Kidney (tissue), 14 donors: ENCODE measurements around the gene ATP2A3. TPM values are rescaled to one million over a fixed set of nuclear protein-coding genes. Genes with fewer than 3 reads are reported as not detected.

ENCODE experiments used
- DNase-seq, 5 donors: peaks; one replicate each; pipeline ENCODE4 v3.0.0-alpha.2; 2013 to 2020
- FAIRE-seq: peaks from 2 replicates; lab custom pipeline; 2012; peaks lifted over from hg19 to GRCh38; lab: Jason Lieb, UNC
- H3K27ac ChIP-seq, 2 donors: one replicate each; pipeline ENCODE4 v1.7.0; 2013; ENCODE audit warnings: low read depth in 2 of 2, low read length in 2 of 2, inconsistent platforms in 1 of 2
- H3K27me3 ChIP-seq: one replicate; pipeline ENCODE4 v1.7.1; 2013; ENCODE audit warnings: low read length, inconsistent platforms; ENCODE audit not compliant: control insufficient read depth, insufficient read depth
- H3K36me3 ChIP-seq, 3 donors: one replicate each; pipeline versions ENCODE4 v1.7.0 to v1.7.1; 2013; ENCODE audit warnings: low read length in 3 of 3, control low read depth in 1 of 3, inconsistent platforms in 1 of 3; ENCODE audit not compliant: insufficient read depth in 3 of 3, control insufficient read depth in 2 of 3
- H3K4me1 ChIP-seq, 3 donors: one replicate each; pipeline versions ENCODE4 v1.7.0 to v1.7.1; 2013; ENCODE audit warnings: low read length in 3 of 3, inconsistent platforms in 1 of 3, low read depth in 1 of 3; ENCODE audit not compliant: control insufficient read depth in 2 of 3, insufficient read depth in 2 of 3
- H3K4me3 ChIP-seq, 3 donors: one replicate each; pipeline versions ENCODE4 v1.7.0 to v1.8.1; 2013; ENCODE audit warnings: low read length in 3 of 3, control low read depth in 1 of 3, inconsistent platforms in 1 of 3
- H3K9ac ChIP-seq, 3 donors: one replicate each; pipeline versions ENCODE4 v1.7.0 to v1.7.1; 2013; ENCODE audit warnings: low read length in 3 of 3, control low read depth in 1 of 3, inconsistent platforms in 1 of 3
- H3K9me3 ChIP-seq, 3 donors: one replicate each; pipeline versions ENCODE4 v1.7.0 to v1.7.1; 2013; ENCODE audit warnings: low read length in 3 of 3, control low read depth in 1 of 3, inconsistent platforms in 1 of 3; ENCODE audit not compliant: control insufficient read depth in 2 of 3, insufficient read depth in 1 of 3
- intact Hi-C: fragments of 100-400 bp; cut with DNase I; formaldehyde crosslinking; loops from one replicate; pipeline ENCODE4 v1.11.1; 2022
- polyA plus RNA-seq: library from polyadenylated mRNA; stranded (reverse); fragments of 350-450 nt; fragmentation: Illumina TruSeq; extraction: RNeasy Lipid Tissue Mini Kit (QIAGEN cat#74804); gene quantifications from one replicate; pipeline ENCODE4 v1.2.3, GENCODE V29; 2014; ENCODE audit warnings: low read depth, low replicate concordance; ENCODE audit not compliant: insufficient read depth
- total RNA-seq: library from RNA; stranded (reverse); fragmentation: NEBNext Ultra II Directional; extraction: Animal tissue kit (Norgen Biotek cat#: 25700); gene quantifications from one replicate; pipeline ENCODE4 v1.2.1, GENCODE V29; 2021
- TF ChIP-seq, protein P1 (sequence below): IDR thresholded peaks from 3 replicates; pipeline ENCODE4 v1.5.1; 2012; ENCODE audit warnings: mild to moderate bottlenecking, moderate library complexity, borderline replicate concordance; ENCODE audit not compliant: insufficient read depth; ENCODE audit errors: extremely low read depth
- donor health status: control.
- donor health status: control.
- donor health status: control.
- donor health status: control.
- donor health status: control.
- donor health status: DM: yes; HTN: yes; CAD: no.
- donor health status: Normal renal cell carcinoma (clear cell type).

The ATP2A3 gene
- total and polyA plus RNA-seq, 2 donors from 2014 or later: 9.4 to 52.1 TPM

DNA sequence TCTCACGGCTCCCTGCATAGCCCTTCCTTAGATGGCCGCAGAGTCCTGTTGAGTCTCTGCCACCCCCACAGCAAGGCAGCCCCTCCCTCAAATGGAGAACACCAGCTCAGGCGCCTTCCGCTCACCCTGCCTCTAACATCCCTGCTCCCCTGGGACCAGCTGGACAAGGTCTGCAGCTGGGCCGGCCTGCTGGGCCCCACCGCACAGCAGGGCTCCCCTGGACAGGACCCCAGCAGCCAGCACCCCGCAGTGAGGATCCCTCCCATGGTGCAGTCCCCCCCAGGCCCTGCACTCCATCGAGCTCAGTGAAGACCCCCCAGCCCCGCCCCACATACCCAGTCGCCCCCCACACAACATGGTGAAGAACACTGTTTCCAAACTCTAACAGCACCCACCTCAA is 10.2 kb downstream of the ATP2A3 start:
- no peak for FAIRE-seq
- TF ChIP-seq, protein P1, sequence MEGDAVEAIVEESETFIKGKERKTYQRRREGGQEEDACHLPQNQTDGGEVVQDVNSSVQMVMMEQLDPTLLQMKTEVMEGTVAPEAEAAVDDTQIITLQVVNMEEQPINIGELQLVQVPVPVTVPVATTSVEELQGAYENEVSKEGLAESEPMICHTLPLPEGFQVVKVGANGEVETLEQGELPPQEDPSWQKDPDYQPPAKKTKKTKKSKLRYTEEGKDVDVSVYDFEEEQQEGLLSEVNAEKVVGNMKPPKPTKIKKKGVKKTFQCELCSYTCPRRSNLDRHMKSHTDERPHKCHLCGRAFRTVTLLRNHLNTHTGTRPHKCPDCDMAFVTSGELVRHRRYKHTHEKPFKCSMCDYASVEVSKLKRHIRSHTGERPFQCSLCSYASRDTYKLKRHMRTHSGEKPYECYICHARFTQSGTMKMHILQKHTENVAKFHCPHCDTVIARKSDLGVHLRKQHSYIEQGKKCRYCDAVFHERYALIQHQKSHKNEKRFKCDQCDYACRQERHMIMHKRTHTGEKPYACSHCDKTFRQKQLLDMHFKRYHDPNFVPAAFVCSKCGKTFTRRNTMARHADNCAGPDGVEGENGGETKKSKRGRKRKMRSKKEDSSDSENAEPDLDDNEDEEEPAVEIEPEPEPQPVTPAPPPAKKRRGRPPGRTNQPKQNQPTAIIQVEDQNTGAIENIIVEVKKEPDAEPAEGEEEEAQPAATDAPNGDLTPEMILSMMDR: no peak
- peak in 1 of 5 donors; percentile 67 for DNase-seq
- Histone ChIP-seq H3K27me3 (no peaks in the 10 kb centered on the region), H3K4me3 (no peak overlapping the region), H3K9ac (no peak overlapping the region), H3K9me3 (no peaks in the 10 kb centered on the region), H3K27ac (no peak overlapping the region), H3K36me3 (no peaks in the 10 kb centered on the region), H3K4me1 (no peaks in the 10 kb centered on the region)
- intact Hi-C loops: no loop called here

DNA sequence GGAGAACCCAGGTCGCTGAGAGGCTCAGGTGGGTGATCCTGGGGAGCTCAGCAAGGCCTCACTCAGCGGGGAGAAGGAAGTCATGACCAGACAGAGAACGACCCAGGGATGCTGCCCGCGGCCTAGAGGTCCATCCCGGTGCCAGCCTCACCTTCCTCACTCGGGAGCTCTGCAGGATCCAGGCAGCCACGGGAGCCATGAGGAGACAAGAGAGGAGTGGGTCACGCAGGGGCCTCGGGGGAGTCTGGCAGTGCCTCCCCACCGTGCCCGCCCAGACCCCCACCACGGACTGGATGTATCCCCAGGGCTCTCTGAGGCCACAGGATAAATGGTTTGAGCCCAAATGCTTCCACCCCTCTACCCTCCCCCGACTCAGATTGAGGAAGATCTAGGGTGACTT is 10.7 kb downstream of the ATP2A3 start:
- TF ChIP-seq, protein P1: no peak
- peak in 1 of 5 donors; percentile 63 for DNase-seq
- Histone ChIP-seq H3K4me3 (no peak overlapping the region), H3K27ac (no peak overlapping the region), H3K9me3 (no peaks in the 10 kb centered on the region), H3K36me3 (no peaks in the 10 kb centered on the region), H3K4me1 (no peaks in the 10 kb centered on the region), H3K9ac (no peak overlapping the region), H3K27me3 (no peaks in the 10 kb centered on the region)
- FAIRE-seq: no peak
- intact Hi-C loops: no loop called here

DNA sequence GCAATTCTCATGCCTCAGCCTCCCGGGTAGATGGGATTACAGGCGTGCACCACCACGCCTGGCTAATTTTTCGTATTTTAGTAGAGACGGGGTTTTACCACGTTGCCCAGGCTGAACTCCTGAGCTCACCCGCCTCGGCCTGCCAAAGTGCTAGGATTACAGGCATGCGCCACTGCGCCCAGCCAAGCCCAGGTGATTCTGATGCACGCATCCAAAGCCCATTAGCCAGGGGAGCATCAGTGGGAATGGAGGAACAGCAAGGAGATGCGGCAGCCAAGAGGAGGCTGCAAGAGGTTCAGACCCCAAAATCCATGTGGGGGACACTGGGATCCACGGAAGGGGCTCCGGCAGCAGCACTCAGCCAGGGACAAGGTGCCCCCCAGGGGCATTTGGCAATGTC is 12.1 kb downstream of the ATP2A3 start:
- TF ChIP-seq, protein P1: no peak
- no peak for DNase-seq
- no peak for FAIRE-seq
- Histone ChIP-seq H3K4me3 (no peak overlapping the region), H3K4me1 (no peaks in the 10 kb centered on the region), H3K27ac (no peak overlapping the region), H3K9ac (no peak overlapping the region), H3K27me3 (no peaks in the 10 kb centered on the region), H3K9me3 (no peaks in the 10 kb centered on the region), H3K36me3 (no peaks in the 10 kb centered on the region)
- intact Hi-C loops: no loop called here

GRCh38 chr17:3951420-3951819 is 12.8 kb downstream of the ATP2A3 start:
- FAIRE-seq: no peak
- no peaks in the 10 kb centered on the region for H3K9me3 ChIP-seq
- H3K27me3 ChIP-seq: no peaks in the 10 kb centered on the region
- DNase-seq: peak in 1 of 5 donors; percentile 71
- TF ChIP-seq, protein P1: no peak
- no peak overlapping the region for H3K27ac ChIP-seq
- no peak overlapping the region for H3K9ac ChIP-seq
- H3K36me3 ChIP-seq: no peaks in the 10 kb centered on the region
- H3K4me3 ChIP-seq: no peak overlapping the region
- H3K4me1 ChIP-seq: no peaks in the 10 kb centered on the region
- intact Hi-C loops: no loop called here
